ENCODE measurements around the gene VAMP2.

The VAMP2 gene

DNA sequence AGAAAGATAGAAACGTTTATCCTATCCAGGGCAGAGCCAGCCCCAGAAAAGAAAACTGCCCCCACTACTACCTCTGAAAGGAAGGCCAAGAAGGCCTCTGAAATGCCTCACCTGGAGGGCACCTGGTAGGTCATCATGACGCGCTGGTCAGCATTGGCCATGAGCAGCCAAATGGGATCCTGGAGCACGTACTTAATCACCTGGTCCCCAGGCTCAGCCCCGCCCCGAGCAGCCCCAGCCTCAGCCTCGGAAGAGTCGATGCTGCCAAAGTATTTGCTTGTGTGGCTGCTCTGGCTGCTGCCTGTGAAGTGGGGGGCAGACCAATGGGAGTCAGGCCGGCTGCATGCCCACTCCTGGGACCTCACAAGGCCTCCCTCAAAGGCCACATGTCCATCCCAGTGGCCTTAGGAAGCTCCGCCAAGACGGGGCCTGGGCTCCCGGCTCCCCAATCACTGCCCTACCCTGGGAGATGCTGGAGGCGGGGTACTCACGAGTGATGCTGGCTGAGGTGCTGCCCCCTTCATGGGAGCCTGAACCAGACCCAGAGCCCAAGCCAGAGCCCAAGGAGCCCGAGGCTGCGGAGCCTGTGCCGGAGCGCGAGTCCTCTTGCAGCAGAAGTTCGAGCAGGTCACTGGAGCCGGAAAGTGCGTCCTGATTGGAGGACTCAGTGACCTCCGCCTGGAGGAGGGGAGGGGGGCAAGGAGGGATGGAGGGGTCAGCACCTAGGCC lies 20.4 kb downstream of the VAMP2 start:
- DNase-seq (ENCODE audit: low read depth), result no peak
- no peak overlapping the region for H3K4me3 ChIP-seq (ENCODE audit: control insufficient read depth, low read depth, low read length)
- TF ChIP-seq, protein P1, sequence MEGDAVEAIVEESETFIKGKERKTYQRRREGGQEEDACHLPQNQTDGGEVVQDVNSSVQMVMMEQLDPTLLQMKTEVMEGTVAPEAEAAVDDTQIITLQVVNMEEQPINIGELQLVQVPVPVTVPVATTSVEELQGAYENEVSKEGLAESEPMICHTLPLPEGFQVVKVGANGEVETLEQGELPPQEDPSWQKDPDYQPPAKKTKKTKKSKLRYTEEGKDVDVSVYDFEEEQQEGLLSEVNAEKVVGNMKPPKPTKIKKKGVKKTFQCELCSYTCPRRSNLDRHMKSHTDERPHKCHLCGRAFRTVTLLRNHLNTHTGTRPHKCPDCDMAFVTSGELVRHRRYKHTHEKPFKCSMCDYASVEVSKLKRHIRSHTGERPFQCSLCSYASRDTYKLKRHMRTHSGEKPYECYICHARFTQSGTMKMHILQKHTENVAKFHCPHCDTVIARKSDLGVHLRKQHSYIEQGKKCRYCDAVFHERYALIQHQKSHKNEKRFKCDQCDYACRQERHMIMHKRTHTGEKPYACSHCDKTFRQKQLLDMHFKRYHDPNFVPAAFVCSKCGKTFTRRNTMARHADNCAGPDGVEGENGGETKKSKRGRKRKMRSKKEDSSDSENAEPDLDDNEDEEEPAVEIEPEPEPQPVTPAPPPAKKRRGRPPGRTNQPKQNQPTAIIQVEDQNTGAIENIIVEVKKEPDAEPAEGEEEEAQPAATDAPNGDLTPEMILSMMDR (conservative IDR thresholded peaks at IDR 0.05; ENCODE audit: control insufficient read depth, insufficient read depth, low read depth, low read length), result no peak

DNA sequence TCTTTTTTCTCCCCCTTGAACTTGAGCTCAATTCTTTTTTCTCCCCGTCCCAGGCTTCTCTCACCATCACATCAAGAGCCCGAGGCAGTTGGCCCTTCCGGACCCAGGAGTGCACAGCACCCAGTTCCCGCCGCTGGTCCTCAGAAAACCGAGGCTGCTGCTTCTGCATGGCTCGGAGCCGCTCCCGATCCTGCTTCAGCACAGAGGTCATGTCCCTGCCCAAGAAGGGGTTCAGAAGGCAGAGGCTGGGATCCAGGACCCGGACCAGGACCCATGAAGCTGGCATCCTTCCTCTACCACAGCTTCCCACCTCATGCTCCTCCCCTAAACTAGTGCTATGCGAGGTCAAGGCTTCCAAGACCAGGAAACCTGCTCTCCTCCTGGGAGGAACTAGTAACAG lies 21.0 kb downstream of the VAMP2 start:
- H3K4me3 ChIP-seq (ENCODE audit: control insufficient read depth, low read depth, low read length), result no peak overlapping the region
- DNase-seq (ENCODE audit: low read depth), result no peak
- TF ChIP-seq, protein P1 (conservative IDR thresholded peaks at IDR 0.05; ENCODE audit: control insufficient read depth, insufficient read depth, low read depth, low read length), result no peak

DNA sequence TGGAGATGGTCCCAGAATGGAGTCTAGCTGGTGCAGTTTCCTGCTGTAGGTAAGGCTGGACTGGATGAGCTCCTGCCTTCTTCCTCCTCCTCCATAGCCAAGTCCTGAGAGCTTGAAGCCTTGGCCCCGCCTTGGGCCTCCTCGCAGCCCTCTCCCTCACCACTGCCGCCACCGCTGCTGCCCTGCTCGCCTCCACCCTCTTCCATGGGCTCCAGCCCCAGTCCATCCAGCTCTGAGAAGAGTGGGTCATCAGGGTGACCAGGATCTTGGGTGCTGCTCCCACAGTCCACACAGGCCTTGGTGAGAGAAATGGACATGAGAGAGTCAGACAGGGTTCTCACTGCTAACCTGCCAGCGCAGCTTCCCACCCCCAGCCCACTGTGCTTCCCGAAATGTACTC lies 21.7 kb downstream of the VAMP2 start:
- TF ChIP-seq, protein P1 (conservative IDR thresholded peaks at IDR 0.05; ENCODE audit: control insufficient read depth, insufficient read depth, low read depth, low read length), result no peak
- no peak for DNase-seq (ENCODE audit: low read depth)
- H3K4me3 ChIP-seq (ENCODE audit: control insufficient read depth, low read depth, low read length), result no peak overlapping the region

DNA sequence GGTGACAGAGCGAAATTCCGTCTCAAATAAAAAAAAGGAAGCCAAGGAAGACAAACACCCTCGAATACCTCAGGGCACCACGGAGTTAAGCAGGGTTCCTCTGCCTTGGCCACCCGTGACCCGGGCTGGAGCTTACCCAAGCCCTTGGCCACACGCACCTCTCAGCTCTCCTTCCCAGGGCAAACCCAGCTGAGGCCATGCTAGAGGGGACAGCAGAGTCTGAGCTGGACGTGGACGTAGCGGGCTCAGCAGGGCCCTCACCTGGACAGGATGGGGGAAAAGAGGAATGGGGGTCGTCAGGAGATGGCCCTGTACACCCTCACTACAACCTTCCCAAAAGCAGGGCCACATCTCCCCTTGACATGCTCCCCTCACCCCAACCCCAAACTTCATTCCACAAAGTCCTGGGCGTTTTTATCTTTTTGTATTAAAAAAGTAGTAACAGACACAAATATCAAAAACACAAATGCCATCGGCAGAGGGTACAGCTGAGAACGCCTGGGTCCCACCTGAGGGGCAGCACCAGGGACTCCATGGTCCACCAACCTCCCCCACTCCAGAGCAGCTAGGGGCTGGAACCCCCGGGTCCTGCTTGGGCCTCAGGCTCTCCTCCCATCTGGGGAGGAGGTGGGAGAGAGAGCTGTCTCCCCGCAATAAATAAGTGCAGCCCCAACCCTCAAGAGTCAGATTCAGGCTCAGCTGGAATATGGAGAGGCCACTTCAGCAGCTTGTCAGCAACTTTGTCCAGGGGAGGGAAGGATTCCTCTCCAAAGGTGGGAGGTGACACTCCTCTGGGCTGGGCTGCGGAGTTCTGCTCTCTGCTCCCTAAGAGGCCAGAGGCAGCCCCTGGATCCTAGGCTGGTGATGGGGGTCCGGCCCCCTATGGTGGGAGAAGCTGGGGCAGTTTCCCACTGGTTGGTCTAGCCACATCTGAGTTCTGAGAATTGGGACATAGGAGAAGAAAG lies 22.4 kb downstream of the VAMP2 start:
- no peak overlapping the region for H3K4me3 ChIP-seq (ENCODE audit: control insufficient read depth, low read depth, low read length)
- no peak for DNase-seq (ENCODE audit: low read depth)
- TF ChIP-seq, protein P1 (conservative IDR thresholded peaks at IDR 0.05; ENCODE audit: control insufficient read depth, insufficient read depth, low read depth, low read length), result no peak

DNA sequence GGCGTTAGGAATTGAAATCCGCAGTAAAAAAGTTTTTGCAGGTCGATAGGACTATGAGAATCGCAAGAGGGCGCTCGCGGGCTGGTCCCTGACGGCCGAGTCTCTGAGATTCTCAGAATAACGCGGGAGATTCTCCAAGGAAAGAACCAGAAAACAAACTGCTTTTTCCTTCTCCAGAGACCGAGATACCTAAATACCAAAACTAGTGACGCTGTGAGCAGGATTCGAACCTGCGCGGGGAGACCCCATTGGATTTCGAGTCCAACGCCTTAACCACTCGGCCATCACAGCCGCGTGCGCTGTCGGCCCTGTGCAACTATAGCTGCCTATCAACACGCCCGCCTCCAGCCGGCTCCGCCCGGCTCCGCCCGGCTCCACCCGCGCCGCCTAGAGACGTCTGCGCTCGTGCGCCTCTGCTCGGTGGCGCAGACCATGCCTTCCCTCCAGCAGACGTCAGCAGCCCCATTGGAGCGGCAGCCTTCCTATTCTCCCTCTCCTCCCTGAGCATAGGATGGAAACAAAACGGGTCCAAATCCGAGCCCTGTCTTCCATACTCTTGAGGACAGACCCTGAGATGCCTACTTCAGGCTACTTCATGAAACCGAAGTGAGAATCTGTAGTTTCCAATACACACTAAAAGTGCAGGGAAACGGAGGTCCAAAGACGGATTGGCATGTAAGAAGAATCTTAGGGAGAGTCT lies 23.9 kb downstream of the VAMP2 start:
- peak; percentile 98 for DNase-seq (ENCODE audit: low read depth)
- peak overlapping the region; percentile 54 for H3K4me3 ChIP-seq (ENCODE audit: control insufficient read depth, low read depth, low read length)
- TF ChIP-seq, protein P1 (conservative IDR thresholded peaks at IDR 0.05; ENCODE audit: control insufficient read depth, insufficient read depth, low read depth, low read length), result peak; percentile 85

DNA sequence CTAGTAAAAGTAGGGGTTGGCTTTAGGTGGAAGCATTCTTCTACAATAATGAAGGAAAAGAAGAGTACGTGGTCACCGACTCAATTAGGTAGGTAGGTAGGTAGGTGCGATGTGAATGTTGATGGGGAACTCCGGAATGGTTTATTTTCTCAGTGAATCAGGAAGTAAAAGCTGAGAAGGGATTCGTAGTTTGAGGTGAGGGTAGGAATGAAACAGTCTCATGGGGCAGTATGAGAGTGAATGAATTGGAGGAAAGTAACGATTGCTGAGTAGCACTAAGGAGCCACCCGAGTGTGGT lies 24.4 kb downstream of the VAMP2 start:
- H3K4me3 ChIP-seq (ENCODE audit: control insufficient read depth, low read depth, low read length), result peak overlapping the region; percentile 38
- TF ChIP-seq, protein P1 (conservative IDR thresholded peaks at IDR 0.05; ENCODE audit: control insufficient read depth, insufficient read depth, low read depth, low read length), result no peak
- DNase-seq (ENCODE audit: low read depth), result no peak

Measured in fibroblast of mammary gland (primary cell).